Thyroid gland (tissue), 4 donors: Measurements from ENCODE around the gene ATPAF1.

Experiments
- POLR2A ChIP-seq, 2 donors: fragments of 450-650 bp; IDR thresholded peaks; one replicate each; pipeline ENCODE4 v1.6.1; 2017; ENCODE audit warnings: antibody characterized with exemption in 2 of 2, mild to moderate bottlenecking in 2 of 2, moderate library complexity in 1 of 2
- TF ChIP-seq, protein P1 (sequence below), 6 experiments: fragments of 200-600 bp in 3 of 6; fragments of 450-650 bp in 3 of 6; sonication (generic) in 3 of 6; IDR thresholded peaks; one replicate each; pipeline ENCODE4 v1.5.1; 2016 to 2019; ENCODE audit warnings: antibody characterized with exemption in 6 of 6, mild to moderate bottlenecking in 2 of 6, inconsistent platforms in 1 of 6, moderate library complexity in 1 of 6

GRCh38 chr1:46681333-46682034, 13.3 kb upstream of the ATPAF1 start:
- no peak for TF ChIP-seq POLR2A (IDR thresholded peaks at IDR 0.05)
- TF ChIP-seq, protein P1, sequence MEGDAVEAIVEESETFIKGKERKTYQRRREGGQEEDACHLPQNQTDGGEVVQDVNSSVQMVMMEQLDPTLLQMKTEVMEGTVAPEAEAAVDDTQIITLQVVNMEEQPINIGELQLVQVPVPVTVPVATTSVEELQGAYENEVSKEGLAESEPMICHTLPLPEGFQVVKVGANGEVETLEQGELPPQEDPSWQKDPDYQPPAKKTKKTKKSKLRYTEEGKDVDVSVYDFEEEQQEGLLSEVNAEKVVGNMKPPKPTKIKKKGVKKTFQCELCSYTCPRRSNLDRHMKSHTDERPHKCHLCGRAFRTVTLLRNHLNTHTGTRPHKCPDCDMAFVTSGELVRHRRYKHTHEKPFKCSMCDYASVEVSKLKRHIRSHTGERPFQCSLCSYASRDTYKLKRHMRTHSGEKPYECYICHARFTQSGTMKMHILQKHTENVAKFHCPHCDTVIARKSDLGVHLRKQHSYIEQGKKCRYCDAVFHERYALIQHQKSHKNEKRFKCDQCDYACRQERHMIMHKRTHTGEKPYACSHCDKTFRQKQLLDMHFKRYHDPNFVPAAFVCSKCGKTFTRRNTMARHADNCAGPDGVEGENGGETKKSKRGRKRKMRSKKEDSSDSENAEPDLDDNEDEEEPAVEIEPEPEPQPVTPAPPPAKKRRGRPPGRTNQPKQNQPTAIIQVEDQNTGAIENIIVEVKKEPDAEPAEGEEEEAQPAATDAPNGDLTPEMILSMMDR (IDR thresholded peaks at IDR 0.05), result no peak
